RWPE1 (cell line): ENCODE measurements around the gene LAMA3.

Experiments used
- CTCF ChIA-PET: fragments of 350-600 bp; sonication (Branson Sonifier 250); formaldehyde crosslinking; extraction: SDS; loops from one replicate; lab custom pipeline; 2021; lab: Yijun Ruan, JAX
- POLR2A ChIA-PET: fragments of 400-600 bp; formaldehyde crosslinking; extraction: SDS; loops from one replicate; lab custom pipeline; 2020; ENCODE audit warnings: antibody characterized with exemption; ENCODE audit not compliant: low non-redundant PET; lab: Yijun Ruan, JAX
- DNase-seq: peaks from one replicate; pipeline ENCODE4 v3.0.0; 2012; ENCODE audit warnings: low spot score
- H3K27ac ChIP-seq: fragments of 450-650 bp; 2 replicates; pipeline ENCODE4 v1.5.1; 2017
- TF ChIP-seq, protein P1 (sequence below): fragments of 450-650 bp; conservative IDR thresholded peaks from 2 replicates; pipeline ENCODE4 v1.5.1; 2017; ENCODE audit warnings: low read depth, mild to moderate bottlenecking

Gene LAMA3

GRCh38 chr18:23934863-23935262 lies 245.6 kb downstream of the LAMA3 start:
- CTCF ChIA-PET, result interaction anchor here (0.5 kb wide), 1 partner anchor 278 kb away, joined by 3 read pairs; no protein-coding TSS in a partner anchor
- no peak overlapping the region for H3K27ac ChIP-seq
- TF ChIP-seq, protein P1, sequence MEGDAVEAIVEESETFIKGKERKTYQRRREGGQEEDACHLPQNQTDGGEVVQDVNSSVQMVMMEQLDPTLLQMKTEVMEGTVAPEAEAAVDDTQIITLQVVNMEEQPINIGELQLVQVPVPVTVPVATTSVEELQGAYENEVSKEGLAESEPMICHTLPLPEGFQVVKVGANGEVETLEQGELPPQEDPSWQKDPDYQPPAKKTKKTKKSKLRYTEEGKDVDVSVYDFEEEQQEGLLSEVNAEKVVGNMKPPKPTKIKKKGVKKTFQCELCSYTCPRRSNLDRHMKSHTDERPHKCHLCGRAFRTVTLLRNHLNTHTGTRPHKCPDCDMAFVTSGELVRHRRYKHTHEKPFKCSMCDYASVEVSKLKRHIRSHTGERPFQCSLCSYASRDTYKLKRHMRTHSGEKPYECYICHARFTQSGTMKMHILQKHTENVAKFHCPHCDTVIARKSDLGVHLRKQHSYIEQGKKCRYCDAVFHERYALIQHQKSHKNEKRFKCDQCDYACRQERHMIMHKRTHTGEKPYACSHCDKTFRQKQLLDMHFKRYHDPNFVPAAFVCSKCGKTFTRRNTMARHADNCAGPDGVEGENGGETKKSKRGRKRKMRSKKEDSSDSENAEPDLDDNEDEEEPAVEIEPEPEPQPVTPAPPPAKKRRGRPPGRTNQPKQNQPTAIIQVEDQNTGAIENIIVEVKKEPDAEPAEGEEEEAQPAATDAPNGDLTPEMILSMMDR, result no peak
- DNase-seq, result no peak
- POLR2A ChIA-PET, result no interaction called here

GRCh38 chr18:23935804-23936203 lies 246.6 kb downstream of the LAMA3 start:
- TF ChIP-seq, protein P1, result no peak
- POLR2A ChIA-PET, result no interaction called here
- CTCF ChIA-PET, result no interaction called here
- H3K27ac ChIP-seq, result no peak overlapping the region
- no peak for DNase-seq

- CTCF ChIA-PET, result no interaction called here
- POLR2A ChIA-PET, result no interaction called here
Measured at GRCh38 chr18:23936381-23936958, 247.2 kb downstream of the LAMA3 start.

GRCh38 chr18:23938043-23938756 lies 248.9 kb downstream of the LAMA3 start:
- no peak overlapping the region for H3K27ac ChIP-seq
- DNase-seq, result no peak
- CTCF ChIA-PET, result no interaction called here
- POLR2A ChIA-PET, result no interaction called here
- TF ChIP-seq, protein P1, result no peak

More at GRCh38 chr18:23936381-23936958, 247.2 kb downstream of the LAMA3 start:
- TF ChIP-seq, protein P1, result no peak
- DNase-seq, result no peak
- H3K27ac ChIP-seq, result no peak overlapping the region

- no peak for DNase-seq
- ChIA-PET POLR2A (no interaction called here), CTCF (no interaction called here)
- no peak overlapping the region for H3K27ac ChIP-seq
- TF ChIP-seq, protein P1, result no peak
Measured at GRCh38 chr18:23938901-23939341, 249.7 kb downstream of the LAMA3 start.

DNA sequence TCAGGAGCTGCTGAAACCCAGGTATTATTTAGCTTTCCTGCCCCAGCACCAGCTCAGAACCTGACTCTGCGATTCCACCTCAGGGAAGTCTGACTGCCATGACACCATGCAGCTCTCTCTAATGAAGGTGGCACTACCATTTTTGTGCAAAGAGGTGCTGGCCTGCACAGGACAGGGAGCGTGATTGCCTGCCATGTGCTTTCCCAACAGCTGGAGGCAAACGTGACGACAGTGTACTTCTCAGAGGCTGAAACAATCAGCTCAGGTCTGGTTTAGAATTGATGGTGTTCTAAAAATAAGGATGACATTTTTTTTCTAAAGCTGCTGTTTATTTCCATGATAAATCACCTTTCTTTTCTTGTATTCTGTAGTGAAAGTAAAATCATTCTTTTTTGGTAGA lies 250.1 kb downstream of the LAMA3 start:
- no peak overlapping the region for H3K27ac ChIP-seq
- ChIA-PET POLR2A (no interaction called here), CTCF (no interaction called here)
- no peak for DNase-seq
- TF ChIP-seq, protein P1, result no peak
